HUES6 (cell line): Measurements from ENCODE around the gene FREM1.
A peak's percentile ranks its signal among the peaks of the same experiment; 100 is the strongest.

Source experiments
- H3K27ac ChIP-seq: 2 replicates; pipeline ENCODE4 v1.7.0; 2013; ENCODE audit warnings: low read depth, mild to moderate bottlenecking, low read length, inconsistent platforms
- H3K27me3 ChIP-seq: 2 replicates; pipeline ENCODE4 v1.6.1; 2013; ENCODE audit warnings: low read length; ENCODE audit not compliant: control insufficient read depth, insufficient read depth
- H3K36me3 ChIP-seq: 2 replicates; pipeline ENCODE4 v1.6.1; 2013; ENCODE audit warnings: low read length; ENCODE audit not compliant: control insufficient read depth, insufficient read depth
- H3K4me1 ChIP-seq: 2 replicates; pipeline ENCODE4 v1.6.1; 2013; ENCODE audit warnings: low read length; ENCODE audit not compliant: control insufficient read depth, insufficient read depth
- H3K4me3 ChIP-seq: 2 replicates; pipeline ENCODE4 v1.5.1; 2013; ENCODE audit warnings: low read depth, low read length
- H3K9ac ChIP-seq: one replicate; pipeline ENCODE4 v1.6.1; 2013; ENCODE audit warnings: mild to moderate bottlenecking, low read length
- H3K9me3 ChIP-seq: 2 replicates; pipeline ENCODE4 v1.6.1; 2013; ENCODE audit warnings: low read depth, low read length; ENCODE audit not compliant: control insufficient read depth, insufficient read depth

Gene FREM1

GRCh38 chr9:14761584-14761983, 148.6 kb downstream of the FREM1 start:
- Histone ChIP-seq H3K27me3 (no peaks in the 10 kb centered on the region), H3K9me3 (no peaks in the 10 kb centered on the region), H3K9ac (no peak overlapping the region), H3K4me3 (no peak overlapping the region), H3K27ac (no peak overlapping the region), H3K4me1 (no peaks in the 10 kb centered on the region), H3K36me3 (no peaks in the 10 kb centered on the region)

GRCh38 chr9:14760060-14760459, 150.2 kb downstream of the FREM1 start:
- H3K9ac ChIP-seq, result no peak overlapping the region
- H3K36me3 ChIP-seq, result no peaks in the 10 kb centered on the region
- H3K27me3 ChIP-seq, result no peaks in the 10 kb centered on the region
- no peaks in the 10 kb centered on the region for H3K4me1 ChIP-seq
- no peak overlapping the region for H3K27ac ChIP-seq
- H3K4me3 ChIP-seq, result no peak overlapping the region
- H3K9me3 ChIP-seq, result no peaks in the 10 kb centered on the region

DNA sequence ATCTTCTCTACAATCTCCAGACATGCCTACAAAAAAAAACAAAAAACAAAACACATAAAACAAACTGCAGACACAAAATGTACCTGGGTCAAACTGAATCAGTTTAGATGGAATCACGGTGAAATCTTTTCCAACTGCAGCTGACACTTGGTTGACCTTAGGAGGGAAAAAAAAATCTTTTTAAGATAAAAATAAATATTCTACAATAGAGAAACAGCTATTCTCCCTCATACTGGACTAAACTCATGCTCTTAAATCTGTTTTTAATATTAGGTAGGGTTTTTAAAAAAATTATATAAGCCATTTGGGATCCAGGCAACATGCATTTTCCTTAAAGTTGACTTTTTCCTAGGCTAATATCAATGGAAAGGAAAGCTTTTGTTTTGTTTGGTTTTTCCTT, 153.9 kb downstream of the FREM1 start:
- Histone ChIP-seq H3K4me3 (no peak overlapping the region), H3K27ac (no peak overlapping the region), H3K36me3 (no peaks in the 10 kb centered on the region), H3K4me1 (no peaks in the 10 kb centered on the region), H3K9me3 (no peaks in the 10 kb centered on the region), H3K9ac (no peak overlapping the region), H3K27me3 (no peaks in the 10 kb centered on the region)

DNA sequence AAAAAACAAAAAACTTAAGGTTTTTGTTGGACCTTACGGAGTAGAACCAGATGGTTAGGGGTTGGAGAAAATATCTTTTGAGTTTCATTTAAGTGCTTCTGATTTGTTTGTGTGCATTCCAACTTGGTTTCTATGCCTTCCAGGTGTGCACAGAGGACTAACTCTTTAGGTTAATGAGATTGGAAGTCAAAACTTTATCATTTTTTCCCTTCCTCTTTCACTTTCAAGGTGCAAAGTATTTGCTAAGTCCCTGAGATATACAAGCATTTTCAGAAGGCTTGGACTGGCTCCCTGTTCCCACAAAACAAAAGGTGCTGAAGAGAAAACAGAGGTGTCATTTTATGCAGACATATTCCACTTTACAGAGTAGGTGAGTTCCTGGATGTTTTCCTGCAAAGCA, 157.4 kb downstream of the FREM1 start:
- Histone ChIP-seq H3K27me3 (no peaks in the 10 kb centered on the region), H3K36me3 (no peaks in the 10 kb centered on the region), H3K4me3 (no peak overlapping the region), H3K9me3 (no peaks in the 10 kb centered on the region), H3K4me1 (peaks cover 12% of the 10 kb centered on the region), H3K9ac (no peak overlapping the region), H3K27ac (no peak overlapping the region)

- no peak overlapping the region for H3K4me3 ChIP-seq
- no peaks in the 10 kb centered on the region for H3K9me3 ChIP-seq
- H3K4me1 ChIP-seq, result peaks cover 12% of the 10 kb centered on the region
- H3K27ac ChIP-seq, result no peak overlapping the region
- no peak overlapping the region for H3K9ac ChIP-seq
- H3K27me3 ChIP-seq, result no peaks in the 10 kb centered on the region
- H3K36me3 ChIP-seq, result no peaks in the 10 kb centered on the region
These were observed 158.0 kb downstream of the FREM1 start for GRCh38 chr9:14752271-14752670.

GRCh38 chr9:14750821-14751220, 159.4 kb downstream of the FREM1 start:
- no peaks in the 10 kb centered on the region for H3K36me3 ChIP-seq
- no peaks in the 10 kb centered on the region for H3K9me3 ChIP-seq
- no peak overlapping the region for H3K9ac ChIP-seq
- H3K4me3 ChIP-seq, result no peak overlapping the region
- no peaks in the 10 kb centered on the region for H3K27me3 ChIP-seq
- no peak overlapping the region for H3K27ac ChIP-seq
- peaks cover 17% of the 10 kb centered on the region for H3K4me1 ChIP-seq

DNA sequence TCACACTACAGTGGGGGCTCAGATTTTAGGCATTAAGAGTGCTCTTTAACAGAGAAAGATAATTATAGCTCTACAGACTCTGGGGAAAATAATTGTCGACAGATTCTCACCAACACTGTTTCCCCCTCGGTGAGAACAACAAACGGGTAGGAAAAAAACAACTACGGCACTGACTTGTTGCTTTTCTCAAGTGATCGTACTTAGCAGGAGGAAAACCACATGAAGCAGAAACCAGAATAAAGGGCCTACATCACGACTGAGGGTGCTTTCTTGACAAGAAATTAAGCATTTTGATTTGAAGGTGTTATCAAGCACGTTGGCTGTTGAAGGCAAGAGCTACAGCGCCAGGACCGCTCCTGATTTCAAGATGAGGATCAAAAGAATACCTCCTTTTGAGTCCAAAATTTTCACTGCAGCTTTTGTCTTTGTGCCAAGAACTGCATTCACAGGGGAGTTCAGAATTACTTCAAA, 160.5 kb downstream of the FREM1 start:
- no peak overlapping the region for H3K4me3 ChIP-seq
- H3K36me3 ChIP-seq, result no peaks in the 10 kb centered on the region; the same call in 1 of the 2 replicates
- no peak overlapping the region for H3K9ac ChIP-seq

DNA sequence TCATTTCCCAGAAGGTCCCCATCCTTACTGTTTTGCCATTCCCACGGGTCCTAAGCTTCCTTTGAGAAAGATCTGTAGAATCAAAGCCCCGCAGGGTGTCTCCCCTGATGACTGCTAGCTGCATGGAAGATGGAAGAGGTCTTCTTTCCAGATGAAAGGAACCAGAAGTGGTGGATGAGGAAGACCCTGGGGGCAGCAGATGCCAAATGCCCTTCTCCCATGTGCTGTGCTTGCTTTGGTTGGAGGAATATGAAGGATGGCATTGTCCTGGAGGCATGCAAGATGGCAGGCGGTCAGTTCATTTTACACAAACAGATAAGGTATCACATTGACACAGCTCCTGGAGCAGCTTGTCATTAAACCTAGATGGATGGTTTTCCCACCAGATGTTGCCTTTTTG, 161.9 kb downstream of the FREM1 start:
- H3K27ac ChIP-seq, result no peak overlapping the region
- H3K9me3 ChIP-seq, result no peaks in the 10 kb centered on the region
- no peaks in the 10 kb centered on the region; the same call in 1 of the 2 replicates for H3K36me3 ChIP-seq
- H3K4me3 ChIP-seq, result no peak overlapping the region
- no peaks in the 10 kb centered on the region for H3K27me3 ChIP-seq
- H3K9ac ChIP-seq, result no peak overlapping the region
- peaks cover 17% of the 10 kb centered on the region for H3K4me1 ChIP-seq

More for the DNA sequence above, 160.5 kb downstream of the FREM1 start:
- Histone ChIP-seq H3K9me3 (no peaks in the 10 kb centered on the region), H3K27me3 (no peaks in the 10 kb centered on the region), H3K27ac (no peak overlapping the region), H3K4me1 (peaks cover 17% of the 10 kb centered on the region)

DNA sequence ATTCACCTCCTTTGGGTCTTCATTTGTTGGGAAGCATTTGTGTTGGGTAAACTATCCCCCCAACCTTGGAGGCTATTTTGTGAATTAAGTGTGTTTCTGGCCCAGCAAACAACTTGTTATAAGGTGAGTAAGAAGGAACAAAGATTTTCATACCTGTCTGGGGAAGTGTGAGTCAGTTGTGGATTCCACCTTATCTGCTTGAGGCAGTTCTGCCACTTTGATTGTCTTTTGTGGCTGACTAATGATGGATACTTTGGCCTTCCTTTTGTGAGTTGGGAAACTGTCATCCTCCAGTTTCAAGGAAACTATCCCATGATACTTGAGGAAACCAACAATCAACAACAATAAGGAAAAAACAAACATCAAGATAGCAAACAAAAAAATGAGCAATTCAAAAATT, 163.1 kb downstream of the FREM1 start:
- H3K4me1 ChIP-seq, result peaks cover 17% of the 10 kb centered on the region
- no peaks in the 10 kb centered on the region for H3K27me3 ChIP-seq
- H3K4me3 ChIP-seq, result no peak overlapping the region
- H3K9ac ChIP-seq, result peak overlapping the region; percentile 65
- peak overlapping the region; percentile 70; the same call in 1 of the 2 replicates for H3K27ac ChIP-seq
- H3K9me3 ChIP-seq, result no peaks in the 10 kb centered on the region
- no peaks in the 10 kb centered on the region; the same call in 1 of the 2 replicates for H3K36me3 ChIP-seq

DNA sequence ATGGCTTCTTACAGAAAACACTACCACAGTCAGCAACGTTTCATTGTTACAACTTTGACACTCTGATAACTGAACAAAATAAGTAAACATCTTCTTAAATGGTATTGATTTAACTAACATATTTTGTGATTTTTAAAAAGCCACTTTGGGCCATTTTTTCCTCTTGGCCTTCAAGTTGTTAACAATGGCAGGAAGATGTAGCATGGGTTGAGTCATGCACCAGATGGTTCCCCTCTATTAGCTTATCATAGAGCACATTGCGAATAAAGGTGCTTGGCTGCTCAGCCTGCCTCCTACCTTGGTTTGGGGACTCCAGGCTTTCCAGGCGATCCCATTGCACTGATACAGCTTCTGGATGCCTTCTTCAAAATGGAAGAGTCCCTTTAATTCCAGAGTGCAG, 163.6 kb downstream of the FREM1 start:
- Histone ChIP-seq H3K4me3 (no peak overlapping the region), H3K27me3 (no peaks in the 10 kb centered on the region), H3K9me3 (no peaks in the 10 kb centered on the region), H3K9ac (peak overlapping the region; percentile 65), H3K4me1 (peaks cover 17% of the 10 kb centered on the region), H3K27ac (peak overlapping the region; percentile 70; the same call in 1 of the 2 replicates), H3K36me3 (no peaks in the 10 kb centered on the region; the same call in 1 of the 2 replicates)

GRCh38 chr9:14744768-14745167, 165.5 kb downstream of the FREM1 start:
- H3K9ac ChIP-seq, result no peak overlapping the region
- H3K36me3 ChIP-seq, result no peaks in the 10 kb centered on the region; the same call in 1 of the 2 replicates
- no peaks in the 10 kb centered on the region for H3K27me3 ChIP-seq
- H3K9me3 ChIP-seq, result no peaks in the 10 kb centered on the region
- H3K4me3 ChIP-seq, result no peak overlapping the region
- H3K27ac ChIP-seq, result no peak overlapping the region
- peaks cover 10% of the 10 kb centered on the region for H3K4me1 ChIP-seq

DNA sequence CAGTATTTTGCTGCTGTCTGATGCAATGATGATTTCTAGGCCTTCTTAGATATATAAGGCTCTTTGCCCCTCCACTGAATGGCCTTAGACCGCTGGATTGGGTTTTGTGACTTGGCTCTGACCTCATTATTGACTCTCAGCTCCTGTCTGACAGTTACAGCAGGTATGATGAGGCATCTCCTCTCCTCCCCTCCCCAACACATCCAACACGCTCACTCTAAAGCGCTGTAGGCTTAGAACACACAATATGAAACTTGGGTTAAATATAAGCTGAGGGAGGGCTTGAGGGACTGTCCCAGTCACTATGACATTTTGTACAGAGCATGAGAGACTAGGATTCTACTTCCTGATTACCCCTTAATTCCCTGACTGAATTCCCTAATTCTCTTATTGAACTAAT, 168.9 kb downstream of the FREM1 start:
- Histone ChIP-seq H3K36me3 (no peaks in the 10 kb centered on the region; the same call in 1 of the 2 replicates), H3K27me3 (no peaks in the 10 kb centered on the region), H3K27ac (no peak overlapping the region), H3K9me3 (no peaks in the 10 kb centered on the region), H3K4me3 (no peak overlapping the region), H3K9ac (no peak overlapping the region), H3K4me1 (no peaks in the 10 kb centered on the region)
